Skin of body (tissue), 2 donors: Measurements from ENCODE around the gene PLA2G6. TPM values are rescaled to one million over a fixed set of nuclear protein-coding genes. Genes with fewer than 3 reads are reported as not detected.
"Not testable (repeated sequence)": the region's sequence is repeated elsewhere in the genome, so short reads cannot be mapped to it uniquely, and the experiment has no call there.

Experiments
- DNase-seq: peaks from one replicate; lab custom pipeline; 2025; lab: John Stamatoyannopoulos, UW
- total RNA-seq: library from RNA; depleted of rRNA; stranded (reverse); fragments of >200 nt; gene quantifications from one replicate; pipeline ENCODE4 v1.2.3, GENCODE V29; 2014

PLA2G6 gene
- total RNA-seq, 1 donor from 2014 or later: 21.1 TPM

- no peak for DNase-seq
These were observed 10.3 kb upstream of the PLA2G6 start for GRCh38 chr22:38191731-38192474.

GRCh38 chr22:38191055-38191454 is 9.4 kb upstream of the PLA2G6 start:
- no peak for DNase-seq

- DNase-seq: no peak
These were observed 9.0 kb upstream of the PLA2G6 start for GRCh38 chr22:38190581-38190980.

- no peak for DNase-seq
These were observed 7.5 kb upstream of the PLA2G6 start for GRCh38 chr22:38189104-38189503.

- no peak for DNase-seq
These were observed 6.0 kb upstream of the PLA2G6 start for GRCh38 chr22:38187413-38188212.

- DNase-seq: no peak
These were observed 4.8 kb upstream of the PLA2G6 start for GRCh38 chr22:38186429-38186828.

- no peak for DNase-seq
These were observed 3.2 kb upstream of the PLA2G6 start for GRCh38 chr22:38184788-38185187.

- no peak for DNase-seq
These were observed 683 bp downstream of the PLA2G6 start for GRCh38 chr22:38180841-38181452.

- not testable (repeated sequence) for DNase-seq
These were observed 3.1 kb downstream of the PLA2G6 start for GRCh38 chr22:38178605-38178937.

GRCh38 chr22:38177926-38178604 is 3.6 kb downstream of the PLA2G6 start:
- no peak for DNase-seq

- not testable (repeated sequence) for DNase-seq
These were observed 4.1 kb downstream of the PLA2G6 start for GRCh38 chr22:38177571-38177925.

- DNase-seq: no peak
These were observed 4.6 kb downstream of the PLA2G6 start for GRCh38 chr22:38177044-38177443.

GRCh38 chr22:38176170-38176741 is 5.4 kb downstream of the PLA2G6 start:
- DNase-seq: peak; percentile 68

GRCh38 chr22:38175206-38176118 is 6.2 kb downstream of the PLA2G6 start:
- DNase-seq: no peak

- DNase-seq: no peak
These were observed 7.0 kb downstream of the PLA2G6 start for GRCh38 chr22:38174626-38175025.

- no peak for DNase-seq
These were observed 8.1 kb downstream of the PLA2G6 start for GRCh38 chr22:38173641-38173906.

- DNase-seq: no peak
These were observed 8.6 kb downstream of the PLA2G6 start for GRCh38 chr22:38172832-38173640.

GRCh38 chr22:38171927-38172831 is 9.5 kb downstream of the PLA2G6 start:
- peak; percentile 23 for DNase-seq

GRCh38 chr22:38170469-38170868 is 11.2 kb downstream of the PLA2G6 start:
- no peak for DNase-seq
